HL-60 (cell line): ENCODE measurements around the gene INSIG1.

Source experiments
- DNase-seq, 2 experiments: peaks; one replicate each; pipeline ENCODE4 v3.0.0-alpha.2; 2010 to 2020; ENCODE audit warnings: low read depth in 1 of 2, low spot score in 1 of 2
- H3K27ac ChIP-seq: fragments of 250-450 bp; sonication (Bioruptor Pico); replicated peaks from 2 replicates; pipeline ENCODE4 v1.5.1; 2020; ENCODE audit warnings: mild to moderate bottlenecking, moderate library complexity
- H3K27me3 ChIP-seq: fragments of 250-450 bp; sonication (Bioruptor Pico); 2 replicates; pipeline ENCODE4 v1.5.1; 2021; ENCODE audit warnings: mild to moderate bottlenecking, moderate library complexity; ENCODE audit not compliant: insufficient read depth, poor library complexity, severe bottlenecking
- H3K4me3 ChIP-seq: replicated peaks from 2 replicates; pipeline ENCODE4 v1.5.1; 2011; ENCODE audit warnings: mild to moderate bottlenecking, control low read depth, low read length; ENCODE audit not compliant: insufficient read depth
- GABPA ChIP-seq: IDR thresholded peaks from 2 replicates; pipeline ENCODE4 v1.6.1; 2012; ENCODE audit warnings: low read depth
- POLR2AphosphoS5 ChIP-seq: IDR thresholded peaks from 2 replicates; pipeline ENCODE4 v1.6.1; 2012; ENCODE audit warnings: low read depth
- SPI1 ChIP-seq: IDR thresholded peaks from 2 replicates; pipeline ENCODE4 v1.6.1; 2012; ENCODE audit warnings: low read depth, mild to moderate bottlenecking, borderline replicate concordance
- TF ChIP-seq, protein P1 (sequence below): IDR thresholded peaks from one replicate; pipeline ENCODE4 v1.5.1; 2011; ENCODE audit warnings: low read length, control low read depth, inconsistent platforms; ENCODE audit not compliant: insufficient read depth
- TF ChIP-seq, protein P2 (sequence below): IDR thresholded peaks from 2 replicates; pipeline ENCODE4 v1.6.1; 2012; ENCODE audit warnings: low read depth; ENCODE audit not compliant: insufficient replicate concordance

The INSIG1 gene

DNA sequence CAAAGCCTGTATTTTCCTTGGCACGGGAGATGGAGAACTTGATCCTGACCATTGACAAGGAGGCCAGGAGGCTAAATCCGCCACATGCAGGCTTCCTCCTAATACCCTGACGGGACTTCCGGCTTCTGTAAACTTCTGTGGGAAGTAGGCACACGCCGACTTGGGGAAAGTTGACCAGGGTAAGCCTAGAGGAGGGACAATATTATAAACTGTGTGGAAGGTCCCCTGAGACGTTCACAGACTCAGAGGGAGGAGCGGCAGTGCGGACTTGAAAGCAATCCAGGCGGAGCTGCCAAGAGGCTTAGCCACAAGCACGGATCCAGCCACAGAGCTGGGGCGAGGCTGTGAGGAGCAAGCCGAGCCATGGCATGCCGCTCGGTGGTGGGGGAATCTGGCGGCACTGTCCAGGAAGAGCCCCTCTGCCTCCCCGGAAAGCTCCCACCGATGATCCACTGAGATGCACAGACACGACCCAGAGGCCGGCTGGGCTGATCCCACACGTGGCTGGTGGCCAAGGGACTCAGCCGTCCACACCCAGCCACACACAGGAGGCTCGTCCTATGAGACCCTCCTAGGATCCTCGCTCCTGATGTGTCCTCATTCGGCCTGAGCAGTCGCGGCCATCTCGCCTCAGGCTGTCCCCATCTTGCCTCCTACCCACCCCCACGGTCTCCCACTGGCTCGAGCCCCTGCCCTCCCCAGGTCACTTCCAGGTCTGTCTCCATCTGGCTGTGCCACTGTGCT, 40.0 kb upstream of the INSIG1 start:
- H3K27ac ChIP-seq: no peak overlapping the region
- TF ChIP-seq, protein P1, sequence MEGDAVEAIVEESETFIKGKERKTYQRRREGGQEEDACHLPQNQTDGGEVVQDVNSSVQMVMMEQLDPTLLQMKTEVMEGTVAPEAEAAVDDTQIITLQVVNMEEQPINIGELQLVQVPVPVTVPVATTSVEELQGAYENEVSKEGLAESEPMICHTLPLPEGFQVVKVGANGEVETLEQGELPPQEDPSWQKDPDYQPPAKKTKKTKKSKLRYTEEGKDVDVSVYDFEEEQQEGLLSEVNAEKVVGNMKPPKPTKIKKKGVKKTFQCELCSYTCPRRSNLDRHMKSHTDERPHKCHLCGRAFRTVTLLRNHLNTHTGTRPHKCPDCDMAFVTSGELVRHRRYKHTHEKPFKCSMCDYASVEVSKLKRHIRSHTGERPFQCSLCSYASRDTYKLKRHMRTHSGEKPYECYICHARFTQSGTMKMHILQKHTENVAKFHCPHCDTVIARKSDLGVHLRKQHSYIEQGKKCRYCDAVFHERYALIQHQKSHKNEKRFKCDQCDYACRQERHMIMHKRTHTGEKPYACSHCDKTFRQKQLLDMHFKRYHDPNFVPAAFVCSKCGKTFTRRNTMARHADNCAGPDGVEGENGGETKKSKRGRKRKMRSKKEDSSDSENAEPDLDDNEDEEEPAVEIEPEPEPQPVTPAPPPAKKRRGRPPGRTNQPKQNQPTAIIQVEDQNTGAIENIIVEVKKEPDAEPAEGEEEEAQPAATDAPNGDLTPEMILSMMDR: no peak
- TF ChIP-seq GABPA (no peak), POLR2AphosphoS5 (no peak), SPI1 (no peak)
- TF ChIP-seq, protein P2, sequence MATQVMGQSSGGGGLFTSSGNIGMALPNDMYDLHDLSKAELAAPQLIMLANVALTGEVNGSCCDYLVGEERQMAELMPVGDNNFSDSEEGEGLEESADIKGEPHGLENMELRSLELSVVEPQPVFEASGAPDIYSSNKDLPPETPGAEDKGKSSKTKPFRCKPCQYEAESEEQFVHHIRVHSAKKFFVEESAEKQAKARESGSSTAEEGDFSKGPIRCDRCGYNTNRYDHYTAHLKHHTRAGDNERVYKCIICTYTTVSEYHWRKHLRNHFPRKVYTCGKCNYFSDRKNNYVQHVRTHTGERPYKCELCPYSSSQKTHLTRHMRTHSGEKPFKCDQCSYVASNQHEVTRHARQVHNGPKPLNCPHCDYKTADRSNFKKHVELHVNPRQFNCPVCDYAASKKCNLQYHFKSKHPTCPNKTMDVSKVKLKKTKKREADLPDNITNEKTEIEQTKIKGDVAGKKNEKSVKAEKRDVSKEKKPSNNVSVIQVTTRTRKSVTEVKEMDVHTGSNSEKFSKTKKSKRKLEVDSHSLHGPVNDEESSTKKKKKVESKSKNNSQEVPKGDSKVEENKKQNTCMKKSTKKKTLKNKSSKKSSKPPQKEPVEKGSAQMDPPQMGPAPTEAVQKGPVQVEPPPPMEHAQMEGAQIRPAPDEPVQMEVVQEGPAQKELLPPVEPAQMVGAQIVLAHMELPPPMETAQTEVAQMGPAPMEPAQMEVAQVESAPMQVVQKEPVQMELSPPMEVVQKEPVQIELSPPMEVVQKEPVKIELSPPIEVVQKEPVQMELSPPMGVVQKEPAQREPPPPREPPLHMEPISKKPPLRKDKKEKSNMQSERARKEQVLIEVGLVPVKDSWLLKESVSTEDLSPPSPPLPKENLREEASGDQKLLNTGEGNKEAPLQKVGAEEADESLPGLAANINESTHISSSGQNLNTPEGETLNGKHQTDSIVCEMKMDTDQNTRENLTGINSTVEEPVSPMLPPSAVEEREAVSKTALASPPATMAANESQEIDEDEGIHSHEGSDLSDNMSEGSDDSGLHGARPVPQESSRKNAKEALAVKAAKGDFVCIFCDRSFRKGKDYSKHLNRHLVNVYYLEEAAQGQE: no peak
- peaks cover 1% of the 10 kb centered on the region for H3K27me3 ChIP-seq
- no peak overlapping the region for H3K4me3 ChIP-seq
- DNase-seq: no peak

DNA sequence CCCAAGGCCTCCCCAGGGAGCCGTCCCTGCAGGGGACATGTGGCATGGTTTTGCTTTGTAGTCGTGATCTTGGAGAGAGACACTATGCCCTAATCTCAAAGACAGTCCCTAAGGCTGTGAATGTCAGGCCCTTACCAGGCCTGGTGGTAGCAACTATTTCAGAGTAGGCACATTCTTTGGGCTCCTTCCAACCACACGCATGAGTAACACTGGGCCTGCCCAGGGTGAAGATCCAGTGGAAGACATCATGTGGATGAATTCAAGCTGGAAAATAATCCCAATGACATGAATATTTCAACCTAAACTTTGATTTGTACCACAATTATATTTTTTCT, 39.5 kb upstream of the INSIG1 start:
- no peak overlapping the region for H3K27ac ChIP-seq
- H3K27me3 ChIP-seq: no peaks in the 10 kb centered on the region
- TF ChIP-seq, protein P2: no peak
- TF ChIP-seq POLR2AphosphoS5 (no peak), GABPA (no peak), SPI1 (no peak)
- TF ChIP-seq, protein P1: no peak
- H3K4me3 ChIP-seq: no peak overlapping the region
- DNase-seq: no peak

DNA sequence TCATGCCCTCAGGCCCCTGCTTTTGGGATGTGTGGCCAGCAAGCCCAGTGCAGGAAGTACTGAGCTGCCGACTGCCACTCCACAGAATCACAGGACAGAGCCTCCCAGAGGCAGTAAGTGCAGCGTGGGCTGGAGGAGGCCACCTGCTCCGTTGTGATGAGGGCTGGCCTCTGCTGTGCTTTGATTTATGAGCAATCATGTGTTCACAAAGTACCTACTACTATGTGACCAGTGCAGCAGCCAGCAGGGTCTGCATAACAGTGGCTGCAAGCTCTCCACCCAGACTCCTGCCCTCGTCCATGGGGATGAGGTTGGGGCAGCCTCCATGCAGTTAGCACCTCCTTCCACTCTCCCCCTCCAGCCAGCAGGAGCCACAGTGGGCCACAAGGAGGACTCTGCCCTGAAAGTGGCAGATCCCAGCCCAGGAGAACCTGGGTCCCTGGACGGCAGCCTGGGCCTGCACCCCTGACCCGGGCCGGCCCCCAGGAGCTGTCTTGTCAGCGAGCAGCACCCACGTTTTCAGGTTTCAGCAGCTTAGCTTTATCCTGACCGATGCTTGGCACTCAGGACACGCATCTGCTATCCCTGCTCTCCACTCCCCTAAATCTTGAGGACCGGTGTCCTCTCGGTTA, 37.7 kb upstream of the INSIG1 start:
- TF ChIP-seq SPI1: no peak
- TF ChIP-seq, protein P1: no peak
- TF ChIP-seq, protein P2: no peak
- no peak for TF ChIP-seq POLR2AphosphoS5
- no peak for TF ChIP-seq GABPA
- DNase-seq: no peak
- no peaks in the 10 kb centered on the region for H3K27me3 ChIP-seq
- no peak overlapping the region for H3K27ac ChIP-seq
- no peak overlapping the region for H3K4me3 ChIP-seq
